Common myeloid progenitor, CD34-positive (primary cell): ENCODE data around the gene CTNNB1.

Experiments used
- CTCF ChIA-PET: fragments of 350-600 bp; sonication (Branson Sonifier 250); formaldehyde crosslinking; loops from one replicate; lab custom pipeline; 2021; ENCODE audit warnings: antibody characterized with exemption; lab: Charles Lee
- POLR2A ChIA-PET: fragments of 350-600 bp; sonication (Branson Sonifier 250); formaldehyde crosslinking; loops from one replicate; lab custom pipeline; 2021; ENCODE audit warnings: antibody characterized with exemption; lab: Charles Lee
- DNase-seq, 3 donors: peaks; one replicate each; pipeline versions ENCODE4 v3.0.0 to v3.0.0-alpha.2; 2013
- H3K27ac ChIP-seq, 2 experiments: 1 replicate in 1 of 2; 2 replicates in 1 of 2; pipeline ENCODE4 v1.7.0; 2013; ENCODE audit warnings: inconsistent platforms in 2 of 2, low read length in 2 of 2, mild to moderate bottlenecking in 2 of 2, low read depth in 1 of 2, moderate library complexity in 1 of 2; ENCODE audit not compliant: severe bottlenecking in 2 of 2, insufficient read depth in 1 of 2, poor library complexity in 1 of 2
- H3K27me3 ChIP-seq, 5 experiments: replicated peaks in 2 of 5; 1 replicate in 3 of 5; 2 replicates in 2 of 5; pipeline versions ENCODE4 v1.6.1 to v1.7.0; 2013; ENCODE audit warnings: low read length in 4 of 5, mild to moderate bottlenecking in 2 of 5, moderate library complexity in 2 of 5, inconsistent platforms in 1 of 5; ENCODE audit not compliant: insufficient read depth in 5 of 5, control insufficient read depth in 4 of 5
- H3K36me3 ChIP-seq, 4 experiments: 1 replicate in 2 of 4; 2 replicates in 2 of 4; pipeline versions ENCODE4 v1.6.1 to v1.7.0; 2013; ENCODE audit warnings: low read length in 3 of 4, control low read depth in 1 of 4, mild to moderate bottlenecking in 1 of 4; ENCODE audit not compliant: control insufficient read depth in 4 of 4, insufficient read depth in 4 of 4
- H3K4me1 ChIP-seq, 4 experiments: 1 replicate in 3 of 4; 2 replicates in 1 of 4; pipeline versions ENCODE4 v1.6.1 to v1.7.1; 2013; ENCODE audit warnings: low read length in 3 of 4, mild to moderate bottlenecking in 3 of 4, control low read depth in 1 of 4, inconsistent platforms in 1 of 4, moderate library complexity in 1 of 4; ENCODE audit not compliant: control insufficient read depth in 4 of 4, insufficient read depth in 4 of 4; ENCODE audit errors: control extremely low read depth in 1 of 4
- H3K4me3 ChIP-seq, 7 experiments: 1 replicate in 4 of 7; 2 replicates in 3 of 7; pipeline versions ENCODE4 v1.5.1 to v1.7.0; 2013; ENCODE audit warnings: mild to moderate bottlenecking in 7 of 7, low read length in 6 of 7, moderate library complexity in 6 of 7, inconsistent platforms in 2 of 7, low read depth in 2 of 7, control low read depth in 1 of 7; ENCODE audit not compliant: insufficient read depth in 4 of 7, control insufficient read depth in 1 of 7; ENCODE audit errors: extremely low read depth in 1 of 7
- H3K9me3 ChIP-seq, 5 experiments: 1 replicate in 4 of 5; 2 replicates in 1 of 5; pipeline versions ENCODE4 v1.6.1 to v1.7.1; 2013; ENCODE audit warnings: low read length in 4 of 5, mild to moderate bottlenecking in 2 of 5, inconsistent platforms in 1 of 5, low read depth in 1 of 5, moderate library complexity in 1 of 5; ENCODE audit not compliant: control insufficient read depth in 4 of 5, insufficient read depth in 2 of 5; ENCODE audit errors: control extremely low read depth in 1 of 5
- WGBS: methylation state at CpG from one replicate; pipeline ENCODE4 v1.1.5; 2013; ENCODE audit not compliant: insufficient coverage; 5-methylcytosine and 5-hydroxymethylcytosine counted together

Gene CTNNB1

GRCh38 chr3:41198046-41198445 is 1.3 kb upstream of the CTNNB1 start:
- H3K4me3 ChIP-seq: peak overlapping the region in 4 of 7 experiments; percentile 13 to 90 (median 86)
- DNase-seq: no peak
- peak overlapping the region in 1 of 2 experiments; percentile 97 for H3K27ac ChIP-seq
- H3K36me3 ChIP-seq: no peaks in the 10 kb centered on the region
- peaks cover 14 to 31% (median 25%) of the 10 kb centered on the region in 4 experiments for H3K4me1 ChIP-seq
- ChIA-PET CTCF (interaction anchor here (0.7 to 1.7 kb wide), 5 partner anchors 8 to 35 kb away, joined by 3 to 8 read pairs (median 4); no protein-coding TSS in a partner anchor), POLR2A (interaction anchor here (1.1 to 1.9 kb wide), 3 partner anchors 23 to 398 kb away, joined by 3 to 15 read pairs (median 6); no protein-coding TSS in a partner anchor)
- H3K9me3 ChIP-seq: no peaks in the 10 kb centered on the region
- H3K27me3 ChIP-seq: no peaks in the 10 kb centered on the region
- 83% methylated on average over 4 of the region's 7 CpGs for WGBS

- peak; percentile 59 to 80 (median 74) for DNase-seq
- Histone ChIP-seq H3K27me3 (no peaks in the 10 kb centered on the region), H3K4me3 (peak overlapping the region; percentile 84 to 94 (median 88)), H3K4me1 (peaks cover 14 to 36% (median 26%) of the 10 kb centered on the region in 4 experiments), H3K27ac (peak overlapping the region; percentile 58 to 97), H3K36me3 (no peaks in the 10 kb centered on the region), H3K9me3 (no peaks in the 10 kb centered on the region)
- WGBS: 1% methylated on average over 16 of the region's 20 CpGs
- ChIA-PET CTCF (interaction anchor here (1.0 to 1.7 kb wide), 7 partner anchors 8 to 870 kb away, joined by 3 to 8 read pairs (median 4); no protein-coding TSS in a partner anchor), POLR2A (interaction anchor here (1.1 to 1.9 kb wide), 7 partner anchors 17 to 612 kb away, joined by 3 to 15 read pairs (median 3); no protein-coding TSS in a partner anchor)
These were observed 779 bp upstream of the CTNNB1 start for GRCh38 chr3:41198526-41198925.

GRCh38 chr3:41199866-41200668 is 762 bp downstream of the CTNNB1 start:
- H3K27me3 ChIP-seq: no peaks in the 10 kb centered on the region
- no peaks in the 10 kb centered on the region for H3K36me3 ChIP-seq
- 0% methylated on average over 14 of the region's 40 CpGs for WGBS
- H3K27ac ChIP-seq: peak overlapping the region; percentile 89 to 97
- H3K9me3 ChIP-seq: no peaks in the 10 kb centered on the region
- ChIA-PET CTCF (interaction anchor here (0.6 to 1.6 kb wide), 10 partner anchors 8 to 239 kb away, joined by 3 to 8 read pairs (median 3); no protein-coding TSS in a partner anchor), POLR2A (interaction anchor here (0.5 to 1.9 kb wide), 7 partner anchors 14 to 228 kb away, joined by 3 to 15 read pairs (median 6); no protein-coding TSS in a partner anchor)
- H3K4me3 ChIP-seq: peak overlapping the region; percentile 84 to 97 (median 88)
- peaks cover 14 to 48% (median 27%) of the 10 kb centered on the region in 4 experiments for H3K4me1 ChIP-seq
- DNase-seq: peak; percentile 46 to 68 (median 54)

- WGBS: 0% methylated on average over 1 of the region's 7 CpGs
- Histone ChIP-seq H3K36me3 (no peaks in the 10 kb centered on the region), H3K4me1 (peaks cover 14 to 49% (median 28%) of the 10 kb centered on the region in 4 experiments), H3K27ac (peak overlapping the region; percentile 50 to 97), H3K4me3 (peak overlapping the region in 6 of 7 experiments; percentile 82 to 97 (median 84)), H3K9me3 (no peaks in the 10 kb centered on the region), H3K27me3 (no peaks in the 10 kb centered on the region)
- ChIA-PET POLR2A (no interaction called here), CTCF (interaction anchor here (0.6 to 1.7 kb wide), 4 partner anchors 9 to 238 kb away, joined by 3 read pairs; no protein-coding TSS in a partner anchor)
- DNase-seq: peak; percentile 34 to 67 (median 62)
These were observed 1.3 kb downstream of the CTNNB1 start for GRCh38 chr3:41200669-41201021.

- ChIA-PET CTCF (interaction anchor here (0.5 to 3.1 kb wide), 9 partner anchors 11 to 715 kb away, joined by 3 to 12 read pairs (median 3); partner anchors contain the start of gene ZNF620), POLR2A (no interaction called here)
- peak overlapping the region in 1 of 2 experiments; percentile 97 for H3K27ac ChIP-seq
These were observed 2.9 kb downstream of the CTNNB1 start for GRCh38 chr3:41202075-41202833.

GRCh38 chr3:41202834-41203345 is 3.6 kb downstream of the CTNNB1 start:
- peaks cover 19 to 70% (median 38%) of the 10 kb centered on the region in 4 experiments for H3K4me1 ChIP-seq
- peak overlapping the region in 3 of 7 experiments; percentile 15 to 84 (median 82) for H3K4me3 ChIP-seq
- ChIA-PET CTCF (interaction anchor here (0.5 to 3.1 kb wide), 8 partner anchors 11 to 716 kb away, joined by 3 to 12 read pairs (median 3); partner anchors contain the start of gene ZNF620), POLR2A (interaction anchor here (0.7 kb wide), 1 partner anchor 111 kb away, joined by 3 read pairs; no protein-coding TSS in a partner anchor)
- no peaks in the 10 kb centered on the region for H3K9me3 ChIP-seq
- H3K36me3 ChIP-seq: no peaks in the 10 kb centered on the region
- peak; percentile 47 to 60 (median 54) for DNase-seq
- H3K27ac ChIP-seq: no peak overlapping the region
- H3K27me3 ChIP-seq: no peaks in the 10 kb centered on the region

More at GRCh38 chr3:41202075-41202833, 2.9 kb downstream of the CTNNB1 start:
- WGBS: 51% methylated on average over 3 of the region's 5 CpGs
- Histone ChIP-seq H3K27me3 (no peaks in the 10 kb centered on the region), H3K4me3 (peak overlapping the region in 4 of 7 experiments; percentile 82 to 97 (median 84)), H3K4me1 (peaks cover 19 to 64% (median 39%) of the 10 kb centered on the region in 4 experiments), H3K9me3 (no peaks in the 10 kb centered on the region), H3K36me3 (no peaks in the 10 kb centered on the region)
- no peak for DNase-seq
